GM12872 (cell line): Measurements from ENCODE around the gene CRTC3.

Source experiments
- CTCF ChIP-seq: IDR thresholded peaks from 3 replicates; pipeline ENCODE4 v1.5.1; 2011; ENCODE audit warnings: low read depth, mild to moderate bottlenecking, low read length, moderate library complexity; ENCODE audit not compliant: insufficient read depth

CRTC3 gene

GRCh38 chr15:90550919-90551318, 21.2 kb downstream of the CRTC3 start:
- no peak for TF ChIP-seq CTCF

DNA sequence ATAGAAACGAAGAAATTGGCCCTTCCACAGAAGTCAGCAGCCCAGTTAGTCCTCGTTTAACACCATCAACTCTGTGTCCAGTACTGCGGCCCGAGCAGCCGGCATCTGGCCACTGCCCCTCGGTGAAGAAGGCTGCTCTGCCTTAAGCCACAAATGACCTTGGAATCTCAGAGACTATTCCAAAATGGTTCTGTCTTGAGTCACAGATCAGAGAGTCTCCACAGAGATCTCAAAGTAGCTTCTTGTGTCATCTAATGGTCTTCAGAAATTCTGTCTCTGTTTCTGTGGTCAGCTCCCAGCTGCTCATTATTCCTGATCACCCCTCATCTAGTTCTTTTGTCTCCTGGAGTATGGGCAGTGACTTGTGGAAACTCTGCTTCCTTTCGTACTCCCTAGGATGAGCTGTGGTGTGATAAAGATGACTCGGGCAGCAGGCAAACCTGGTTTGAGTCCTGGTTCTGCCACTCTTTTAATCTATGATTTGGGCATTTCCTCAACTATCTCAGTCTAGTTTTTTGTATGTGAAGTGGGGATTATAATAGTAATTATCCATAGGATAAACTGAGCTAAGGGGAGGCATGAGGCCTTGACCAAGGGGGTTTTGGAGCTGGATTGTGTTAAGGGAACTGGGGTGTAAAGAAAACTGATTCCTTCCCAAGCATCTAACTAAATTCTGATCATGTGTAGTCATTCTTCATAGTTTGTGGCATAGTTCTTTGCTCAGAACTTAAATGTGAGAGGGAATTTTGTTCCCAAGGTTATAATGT, 22.6 kb downstream of the CRTC3 start:
- TF ChIP-seq CTCF = no peak

DNA sequence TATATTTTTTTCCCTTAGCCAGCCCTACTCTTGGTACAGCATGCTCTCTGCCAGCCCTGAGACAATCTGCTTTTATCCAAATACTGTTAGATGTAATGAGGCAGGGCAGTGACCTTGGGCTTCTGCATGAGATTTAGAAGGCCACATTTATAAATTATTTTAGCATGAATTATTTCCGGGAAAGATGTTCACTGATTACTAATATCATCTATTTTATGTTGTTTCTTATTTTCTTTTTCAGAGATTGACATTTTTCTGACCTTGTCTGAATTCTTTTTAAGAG, 23.1 kb downstream of the CRTC3 start:
- TF ChIP-seq CTCF = no peak

GRCh38 chr15:90553248-90553745, 23.6 kb downstream of the CRTC3 start:
- no peak for TF ChIP-seq CTCF

- no peak for TF ChIP-seq CTCF
These were observed 27.7 kb downstream of the CRTC3 start for GRCh38 chr15:90557186-90558084.

DNA sequence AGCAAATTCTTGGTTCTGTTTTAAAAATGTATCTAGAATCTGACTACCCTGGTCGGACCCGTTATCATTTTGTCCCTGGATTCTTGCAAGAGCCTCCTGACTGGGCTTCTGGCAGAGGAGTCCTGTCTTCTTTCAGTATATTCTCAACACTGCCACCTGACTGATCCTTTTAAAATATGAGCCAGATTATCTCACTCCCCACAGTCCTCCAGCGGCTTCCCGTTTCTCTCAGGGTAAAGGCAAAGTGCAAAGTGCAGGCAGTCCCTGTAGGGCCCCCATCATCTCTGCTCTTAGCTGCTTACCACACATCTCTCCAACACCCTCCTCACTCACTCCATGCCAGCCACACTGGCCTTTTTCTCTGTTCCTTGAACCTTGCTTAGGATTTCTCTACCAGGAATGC, 28.4 kb downstream of the CRTC3 start:
- no peak for TF ChIP-seq CTCF

GRCh38 chr15:90559119-90559518, 29.4 kb downstream of the CRTC3 start:
- TF ChIP-seq CTCF = no peak
